ENCODE results near the gene S100A9. TPM values are rescaled to one million over a fixed set of nuclear protein-coding genes. Genes with fewer than 3 reads are reported as not detected.

Gene S100A9
- total RNA-seq, 1 experiment from 2014 or later = 0.33 TPM

GRCh38 chr1:153355445-153356071 is 2.1 kb upstream of the S100A9 start:
- Mint-ChIP-seq H3K27me3 (ENCODE audit: low read depth) (0 out of 2 replicates have a peak, but pooled peaks cover 5% of the 10 kb centered on the region), H3K4me1 (peaks cover 6% of the 10 kb centered on the region; the same call in 1 of the 2 replicates), H3K4me3 (no peak overlapping the region), H3K36me3 (no peaks in the 10 kb centered on the region), H3K27ac (no peak overlapping the region), H3K9me3 (no peaks in the 10 kb centered on the region)
- peak; percentile 80 for DNase-seq (ENCODE audit: low spot score)
- ATAC-seq = peak; percentile 87
- CTCF ChIA-PET = interaction anchor here (0.6 to 4.9 kb wide), 52 partner anchors 9 to 630 kb away, joined by 3 to 169 read pairs (median 5); partner anchors contain the start of genes CHTOP, PGLYRP3, RAB13 and S100A13
- POLR2A ChIA-PET = no interaction called here
- TF ChIP-seq USF1 (CRISPR knock-in tag; IDR thresholded peaks at IDR 0.05) = no peak
- no peak for TF ChIP-seq OVOL2 (CRISPR knock-in tag; IDR thresholded peaks at IDR 0.05; ENCODE audit: borderline replicate concordance)
- no peak for TF ChIP-seq USF2 (CRISPR knock-in tag; IDR thresholded peaks at IDR 0.05)
- TF ChIP-seq CTCF (IDR thresholded peaks at IDR 0.05) = no peak; the same call in 1 of the 2 replicates
- TF ChIP-seq EMX1 (CRISPR knock-in tag; IDR thresholded peaks at IDR 0.05) = no peak
- no peak for TF ChIP-seq ATF3 (CRISPR knock-in tag; conservative IDR thresholded peaks at IDR 0.05)
- TF ChIP-seq AFF4 (CRISPR knock-in tag; IDR thresholded peaks at IDR 0.05; ENCODE audit: borderline replicate concordance) = no peak
- TF ChIP-seq E2F4 (CRISPR knock-in tag; IDR thresholded peaks at IDR 0.05; ENCODE audit: borderline replicate concordance, low read depth) = no peak
- TF ChIP-seq PRDM15 (CRISPR knock-in tag; IDR thresholded peaks at IDR 0.05) = no peak
- no peak for TF ChIP-seq CBFB (CRISPR knock-in tag; IDR thresholded peaks at IDR 0.05; ENCODE audit: low read depth)
- no peak for TF ChIP-seq ESRRA (CRISPR knock-in tag; IDR thresholded peaks at IDR 0.05; ENCODE audit: borderline replicate concordance)
- no peak for TF ChIP-seq FOXP1 (CRISPR knock-in tag; IDR thresholded peaks at IDR 0.05; ENCODE audit: borderline replicate concordance)
- TF ChIP-seq ATF6 (CRISPR knock-in tag; IDR thresholded peaks at IDR 0.05) = no peak
- TF ChIP-seq ETV6 (CRISPR knock-in tag; IDR thresholded peaks at IDR 0.05) = no peak
- TF ChIP-seq RORB (CRISPR knock-in tag; IDR thresholded peaks at IDR 0.05) = no peak
- TF ChIP-seq JAZF1 (CRISPR knock-in tag; IDR thresholded peaks at IDR 0.05) = no peak
- peak; percentile 47; the same call in 1 of the 2 replicates for TF ChIP-seq MAX (CRISPR knock-in tag; IDR thresholded peaks at IDR 0.05)
- peak; percentile 44; the same call in 1 of the 2 replicates for TF ChIP-seq HMGXB4 (CRISPR knock-in tag; IDR thresholded peaks at IDR 0.05)
- TF ChIP-seq ZNF317 (CRISPR knock-in tag; IDR thresholded peaks at IDR 0.05; ENCODE audit: borderline replicate concordance, low read depth) = 0 out of 2 replicates have a peak, but pooled peaks have one; percentile 9
